SW 1271 (cell line): ENCODE measurements around the gene CLNK.

Experiments used
- DNase-seq, 2 experiments: peaks; one replicate each; lab custom pipeline; 2025; lab: John Stamatoyannopoulos, UW

Gene CLNK, protein sequence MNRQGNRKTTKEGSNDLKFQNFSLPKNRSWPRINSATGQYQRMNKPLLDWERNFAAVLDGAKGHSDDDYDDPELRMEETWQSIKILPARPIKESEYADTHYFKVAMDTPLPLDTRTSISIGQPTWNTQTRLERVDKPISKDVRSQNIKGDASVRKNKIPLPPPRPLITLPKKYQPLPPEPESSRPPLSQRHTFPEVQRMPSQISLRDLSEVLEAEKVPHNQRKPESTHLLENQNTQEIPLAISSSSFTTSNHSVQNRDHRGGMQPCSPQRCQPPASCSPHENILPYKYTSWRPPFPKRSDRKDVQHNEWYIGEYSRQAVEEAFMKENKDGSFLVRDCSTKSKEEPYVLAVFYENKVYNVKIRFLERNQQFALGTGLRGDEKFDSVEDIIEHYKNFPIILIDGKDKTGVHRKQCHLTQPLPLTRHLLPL

DNA sequence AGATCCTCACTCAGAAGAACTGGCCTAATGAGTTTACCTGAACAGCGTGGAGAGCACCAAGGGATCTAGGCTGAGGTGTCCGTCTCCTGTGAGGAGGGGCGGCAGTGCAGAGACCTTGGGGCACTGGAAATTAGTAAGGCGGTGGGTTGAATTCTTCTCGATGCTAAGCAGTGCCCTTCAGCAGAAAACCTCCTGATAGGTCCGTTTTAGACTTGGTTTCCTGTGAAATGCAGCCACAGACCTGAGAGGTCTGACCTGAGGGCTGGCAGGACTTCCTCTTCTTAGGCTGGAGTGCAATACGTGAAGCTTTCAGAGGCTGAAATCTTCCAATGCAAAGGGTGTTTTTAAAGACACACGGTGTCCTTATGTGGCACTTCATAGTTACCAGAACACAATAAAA lies at the start of gene CLNK:
Gene CLNK (minus strand): TSS at position 138 of the 400 bp plus-strand sequence. CDS start 16,899 bp downstream, outside the sequence.
- DNase-seq, result no peak

DNA sequence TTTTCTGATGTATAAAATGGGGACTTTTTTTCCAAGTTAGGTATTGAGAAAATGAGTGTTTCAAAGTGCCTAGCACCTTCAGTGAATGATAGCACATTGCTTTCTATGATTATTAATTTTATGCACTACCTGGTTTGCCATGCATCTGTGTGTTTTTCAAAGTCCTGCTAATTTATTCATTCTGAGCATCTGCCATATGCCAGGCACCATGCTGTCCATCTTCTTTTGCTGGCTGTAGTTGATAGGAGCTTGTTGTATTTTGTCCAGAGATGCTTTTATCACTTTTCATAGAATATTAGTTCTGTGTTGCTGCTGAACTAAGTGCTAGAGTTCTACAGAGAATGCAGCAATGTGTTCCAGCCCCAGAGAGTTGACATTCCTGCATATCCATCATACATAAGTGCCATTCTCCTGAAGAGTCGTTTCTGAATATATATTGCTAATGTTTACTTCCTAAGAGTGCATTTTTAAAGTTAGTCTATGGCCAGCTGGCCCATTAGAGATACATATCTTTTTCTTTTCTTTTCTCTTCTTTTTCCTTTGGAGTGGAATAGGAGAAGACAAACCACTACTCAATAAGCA lies 49.0 kb upstream of the CLNK start:
- DNase-seq, result no peak

DNA sequence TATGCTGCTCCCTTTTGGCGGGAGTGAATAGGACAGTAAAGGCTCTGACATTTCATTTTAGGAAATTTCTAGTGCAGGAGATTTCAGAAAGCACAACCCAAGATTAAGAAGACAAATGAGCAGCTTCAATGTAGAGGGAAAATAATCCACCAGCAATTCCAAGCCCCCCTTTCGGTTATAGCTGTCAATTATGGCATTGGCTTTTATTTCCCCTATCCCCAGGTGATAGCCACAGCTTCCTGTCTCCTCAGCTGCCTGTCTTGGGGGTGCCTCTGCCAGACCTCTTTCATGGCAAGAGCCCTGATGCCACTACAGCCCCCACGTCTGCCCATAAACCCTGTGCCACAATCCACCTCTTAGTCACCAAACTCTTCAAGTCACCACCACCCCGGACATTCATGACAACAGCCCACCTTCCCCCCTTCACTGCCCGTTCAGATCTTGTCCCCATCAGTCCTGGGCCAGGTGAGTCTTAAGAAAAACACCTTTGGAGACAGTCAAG lies 48.4 kb upstream of the CLNK start:
- DNase-seq, result no peak

DNA sequence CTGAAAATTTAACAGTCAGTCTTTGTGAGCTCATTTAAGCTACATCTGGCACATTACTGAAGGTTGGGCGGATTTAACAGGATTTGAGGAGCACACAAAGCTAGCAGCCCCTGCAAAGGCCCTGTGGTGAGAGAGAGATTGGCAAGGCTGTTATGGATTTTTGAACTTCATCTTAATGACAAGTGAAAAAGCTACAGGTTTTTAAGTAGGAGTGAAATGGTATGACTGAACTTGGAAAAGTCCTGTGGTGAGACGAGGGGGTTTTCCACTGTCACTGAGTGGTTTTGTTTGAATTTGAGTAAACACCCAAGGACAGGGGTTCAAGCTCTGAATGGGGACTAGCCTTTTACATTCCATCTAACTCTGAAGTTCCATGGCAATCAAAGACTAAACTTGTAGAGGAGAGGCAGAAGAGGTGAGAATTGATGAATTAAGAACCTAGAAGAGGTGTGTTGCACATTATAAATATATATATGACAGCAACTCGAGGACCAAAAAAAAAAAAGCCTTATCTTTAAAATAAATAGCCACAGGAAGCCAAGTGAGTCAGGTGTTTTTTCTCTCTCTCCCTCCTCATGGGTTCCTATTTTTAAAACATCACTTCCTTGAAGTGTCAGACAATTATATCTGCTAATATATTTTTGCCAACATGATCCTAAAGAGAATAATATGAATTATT lies 47.8 kb upstream of the CLNK start:
- DNase-seq, result no peak

DNA sequence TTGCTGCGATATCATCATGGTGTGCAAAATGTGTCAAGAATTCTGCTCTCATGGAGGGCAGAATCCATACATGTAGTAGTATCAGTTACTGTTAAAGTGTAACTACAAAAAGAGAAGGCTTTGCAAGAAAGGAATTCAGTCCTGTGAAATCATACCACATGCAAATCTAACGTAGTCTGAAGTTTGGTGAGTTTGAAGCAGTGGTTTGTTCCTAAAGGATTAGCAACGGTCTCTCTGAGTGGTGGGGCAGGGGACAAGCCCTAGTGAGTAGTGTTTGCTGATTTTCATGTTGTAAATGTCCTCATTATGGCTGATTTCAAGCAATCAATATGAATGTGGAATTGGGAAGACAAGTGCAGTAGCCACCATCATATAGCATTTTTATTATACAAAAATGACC lies 47.1 kb upstream of the CLNK start:
- DNase-seq, result no peak

DNA sequence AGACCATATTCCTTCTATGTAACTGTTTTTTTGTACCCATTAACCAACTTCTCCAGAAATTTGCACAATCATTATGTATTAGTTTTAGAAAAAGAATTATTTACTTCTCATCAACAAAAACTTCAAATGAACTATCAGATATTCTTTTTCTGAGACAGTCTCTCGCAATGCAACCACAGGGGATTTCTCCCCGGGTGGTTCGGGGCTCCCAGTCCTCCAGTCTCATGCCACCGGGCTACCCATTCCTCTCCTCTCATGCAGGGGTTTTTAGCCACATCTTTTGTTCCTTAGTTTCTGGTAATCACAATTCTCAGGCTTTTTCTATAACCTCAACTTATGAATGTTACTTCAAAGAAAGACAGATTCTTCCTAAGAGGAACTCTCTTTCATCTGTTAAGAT lies 46.6 kb upstream of the CLNK start:
- DNase-seq, result no peak

DNA sequence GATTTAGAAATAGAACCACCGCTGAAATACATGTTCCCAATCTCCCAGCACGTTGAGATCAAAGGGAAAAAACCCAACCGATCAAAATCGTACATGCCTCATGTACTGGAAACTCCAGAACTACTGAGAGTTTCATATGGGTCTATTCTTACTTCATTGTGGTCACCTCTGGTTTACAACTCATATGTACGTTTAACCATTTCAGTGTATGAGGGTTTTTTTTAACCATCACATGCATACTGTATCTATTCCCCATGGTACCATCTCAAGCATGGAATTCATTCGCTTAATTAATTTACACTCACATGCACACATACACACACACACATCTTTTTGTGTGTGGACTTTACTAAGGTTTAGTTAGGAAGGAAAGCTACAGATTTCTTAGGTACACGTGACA lies 46.0 kb upstream of the CLNK start:
- no peak for DNase-seq

DNA sequence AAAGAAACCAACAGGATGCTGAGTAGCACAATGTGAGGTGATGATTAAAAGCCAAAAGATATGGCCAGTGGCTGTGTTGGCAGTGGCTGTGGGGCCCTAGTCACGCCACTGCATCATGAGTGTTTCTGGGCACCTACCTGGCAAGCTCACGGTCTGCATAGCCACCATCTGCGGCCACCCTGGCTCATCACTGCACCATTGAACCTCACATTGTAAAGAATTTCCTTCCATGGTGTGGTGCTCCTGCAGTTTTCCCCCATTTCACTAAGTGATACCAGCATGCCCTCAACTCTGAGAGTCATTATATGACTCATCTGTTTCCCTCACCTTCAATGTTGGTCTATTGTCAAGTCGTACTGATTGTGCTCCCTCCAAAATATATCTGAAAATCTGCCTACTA lies 45.5 kb upstream of the CLNK start:
- no peak for DNase-seq

DNA sequence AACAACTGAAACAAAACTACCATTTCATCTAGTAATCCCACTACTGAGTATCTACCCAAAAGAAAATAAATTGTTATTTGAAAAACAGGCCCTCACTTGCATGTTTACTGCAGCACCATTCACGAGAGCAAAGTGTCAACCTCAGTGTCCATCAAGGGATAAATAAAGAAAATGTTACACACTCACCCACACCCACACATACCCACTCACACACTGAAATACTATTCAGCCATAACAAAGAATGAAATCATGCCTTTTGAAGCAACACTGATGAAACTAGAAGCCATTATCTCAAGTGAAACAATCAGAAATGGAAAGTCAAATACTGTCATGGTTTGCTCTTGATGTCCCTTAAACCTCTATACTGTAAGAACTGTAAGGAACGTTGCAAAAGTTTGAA lies 44.8 kb upstream of the CLNK start:
- no peak for DNase-seq

DNA sequence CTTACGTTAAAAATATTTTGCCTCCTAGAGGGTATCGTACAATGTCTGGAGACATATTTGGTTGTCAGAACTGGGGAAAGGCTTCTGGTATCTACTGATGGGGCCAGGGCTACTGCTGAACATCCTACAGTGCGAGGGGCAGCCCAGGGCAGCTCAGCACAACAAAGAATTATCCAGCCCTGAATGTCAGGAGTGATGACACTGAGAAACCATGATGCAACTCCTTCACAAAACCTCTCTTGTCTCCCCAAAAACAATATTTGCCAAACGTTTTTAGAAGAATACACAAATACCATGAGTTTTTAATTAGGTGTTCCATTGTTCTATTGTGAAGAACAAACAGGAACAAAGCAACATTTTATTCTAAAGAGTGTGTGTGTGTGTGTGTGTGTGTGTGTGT lies 43.4 kb upstream of the CLNK start:
- no peak for DNase-seq

DNA sequence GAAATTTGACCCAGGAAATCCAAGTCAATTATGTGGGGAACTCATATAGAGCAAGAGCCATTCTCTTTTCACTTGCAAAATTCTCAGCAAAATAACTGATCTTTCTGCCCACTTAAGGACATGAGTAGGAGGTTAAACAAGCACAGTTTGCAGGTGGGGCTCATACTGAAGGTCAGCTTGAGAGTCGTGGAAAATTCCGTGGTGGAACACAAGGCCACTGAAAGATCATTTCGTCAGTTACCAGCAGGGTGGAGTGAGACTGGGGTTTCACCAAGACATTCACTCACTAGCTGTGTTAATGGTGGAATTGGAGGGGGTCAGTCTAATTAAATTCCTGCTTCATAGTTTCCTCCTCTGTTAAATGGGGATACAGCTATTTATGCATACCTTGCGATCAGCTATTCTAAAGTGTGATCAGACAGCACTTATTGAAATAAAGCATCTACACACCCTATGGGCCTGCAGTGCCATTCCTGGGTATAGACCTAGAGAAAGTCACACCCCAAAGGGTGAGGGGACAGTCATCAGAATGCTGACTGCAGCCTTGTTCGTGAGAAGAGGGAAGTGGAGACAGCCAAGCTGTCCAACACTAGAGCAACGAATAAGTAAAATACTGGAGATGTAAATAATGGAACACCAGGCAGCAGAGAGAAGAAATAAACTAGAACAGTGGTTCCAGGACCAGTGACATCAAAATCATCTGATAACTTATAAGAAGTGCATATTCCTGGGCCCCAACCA lies 42.7 kb upstream of the CLNK start:
- DNase-seq, result no peak

DNA sequence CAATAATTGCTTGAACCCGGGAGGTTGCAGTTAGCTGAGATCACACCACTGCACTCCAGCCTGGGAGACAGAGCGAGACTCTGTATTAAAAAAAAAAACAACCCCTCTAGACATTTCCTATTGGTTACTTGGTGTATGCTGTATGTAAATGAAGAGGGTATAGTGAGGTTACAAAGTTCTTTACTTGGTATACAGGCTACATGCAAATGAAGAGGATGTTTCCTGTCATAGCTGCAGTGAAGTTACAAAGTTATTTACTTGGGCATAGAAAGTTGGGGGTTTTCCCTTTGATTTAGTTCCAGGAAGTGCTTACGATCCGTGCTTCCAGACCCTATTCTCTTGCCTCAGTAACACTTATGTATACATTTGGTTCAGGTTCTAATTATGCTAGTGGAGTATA lies 38.4 kb upstream of the CLNK start:
- DNase-seq, result no peak

DNA sequence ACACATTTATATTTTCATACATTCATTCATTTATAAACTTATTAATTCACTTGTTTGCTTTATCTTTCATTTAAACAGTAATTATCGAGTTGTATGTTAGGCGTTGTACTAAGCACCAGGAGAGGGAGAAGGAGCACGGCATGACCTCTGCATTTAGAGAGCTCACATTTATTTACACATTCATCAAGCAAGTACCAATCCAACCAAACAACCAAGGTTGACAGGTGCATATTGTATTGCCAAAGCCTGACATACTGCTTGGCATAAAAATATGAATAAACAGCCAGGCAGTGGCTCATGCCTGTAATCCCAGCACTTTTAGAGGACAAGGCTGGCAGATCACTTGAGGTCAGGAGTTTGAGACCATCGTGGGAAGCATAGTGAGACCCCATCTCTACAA lies 37.0 kb upstream of the CLNK start:
- DNase-seq, result no peak

DNA sequence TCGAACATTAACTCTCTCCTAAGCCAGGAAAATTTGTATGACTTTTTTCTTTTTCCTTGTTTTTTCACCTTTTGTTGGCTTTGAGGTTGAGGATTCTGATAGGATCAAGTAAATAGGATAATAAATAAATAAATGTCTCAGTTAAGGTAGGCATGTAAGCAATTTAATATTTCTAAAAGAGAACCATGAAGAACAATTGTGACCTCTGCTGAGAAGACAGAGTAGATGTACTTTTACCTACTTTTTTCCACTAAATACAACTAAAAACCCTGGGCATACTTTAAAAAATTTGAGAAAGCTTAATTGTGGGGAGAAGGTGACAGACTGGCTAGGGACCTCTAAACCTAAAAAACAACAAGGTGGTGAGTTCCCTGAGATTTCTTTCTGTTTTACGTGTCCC lies 31.6 kb upstream of the CLNK start:
- no peak for DNase-seq

DNA sequence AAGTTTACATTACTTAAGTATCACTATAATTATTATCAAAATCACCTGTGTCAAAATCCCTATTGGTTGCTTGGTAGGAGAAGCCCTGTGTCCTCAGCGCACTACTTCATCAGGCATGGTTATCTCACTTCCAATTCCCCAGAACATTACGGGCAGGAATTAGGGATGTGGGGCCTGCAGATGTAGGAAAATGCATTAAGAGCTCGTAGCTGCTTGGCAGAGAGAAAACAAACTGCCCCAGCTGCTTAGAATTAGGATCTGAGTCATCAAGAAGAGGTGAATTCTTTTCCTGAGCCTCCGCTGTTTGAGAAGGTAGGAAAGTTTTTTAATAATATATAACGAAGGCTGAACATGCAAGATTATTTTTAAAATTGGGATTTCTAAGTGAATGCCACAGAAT lies 31.1 kb upstream of the CLNK start:
- no peak for DNase-seq

DNA sequence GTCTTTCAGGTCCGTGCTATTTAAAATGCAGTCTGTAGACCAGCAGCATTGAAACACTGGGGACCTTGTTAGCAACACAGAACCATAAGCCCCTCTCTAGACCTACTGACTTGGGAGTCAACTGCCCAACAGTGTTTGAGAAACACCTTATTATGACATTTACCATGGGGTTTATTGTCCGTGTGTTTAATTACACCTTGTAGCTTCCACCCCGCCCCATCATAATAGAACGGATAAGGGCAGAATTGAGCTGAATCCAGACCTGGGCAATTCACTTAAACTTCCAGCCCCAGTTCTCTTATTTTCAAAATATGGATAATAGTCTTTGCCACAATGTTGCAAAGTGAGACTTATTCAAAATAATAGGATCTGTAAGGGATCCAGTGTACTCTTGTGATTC lies 30.6 kb upstream of the CLNK start:
- DNase-seq, result no peak

DNA sequence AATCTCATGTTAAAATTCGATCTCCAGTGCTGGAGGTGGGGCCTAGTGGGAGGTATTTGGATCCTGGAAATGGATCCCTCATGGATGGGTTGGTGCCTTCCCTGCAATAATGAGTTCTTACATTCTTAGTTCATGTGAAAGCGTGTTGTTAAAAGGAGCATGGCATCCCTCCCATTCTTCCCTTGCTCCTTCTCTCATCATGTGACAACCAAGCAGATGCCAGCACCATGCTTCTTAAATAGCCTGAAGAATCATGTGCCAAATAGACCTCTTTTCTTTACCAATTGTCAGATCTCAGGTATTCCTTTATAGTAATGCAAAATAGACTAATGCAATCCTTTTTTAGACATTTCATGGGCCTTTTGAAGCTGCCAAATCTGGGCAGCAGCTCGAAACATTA lies 29.0 kb upstream of the CLNK start:
- DNase-seq, result no peak

DNA sequence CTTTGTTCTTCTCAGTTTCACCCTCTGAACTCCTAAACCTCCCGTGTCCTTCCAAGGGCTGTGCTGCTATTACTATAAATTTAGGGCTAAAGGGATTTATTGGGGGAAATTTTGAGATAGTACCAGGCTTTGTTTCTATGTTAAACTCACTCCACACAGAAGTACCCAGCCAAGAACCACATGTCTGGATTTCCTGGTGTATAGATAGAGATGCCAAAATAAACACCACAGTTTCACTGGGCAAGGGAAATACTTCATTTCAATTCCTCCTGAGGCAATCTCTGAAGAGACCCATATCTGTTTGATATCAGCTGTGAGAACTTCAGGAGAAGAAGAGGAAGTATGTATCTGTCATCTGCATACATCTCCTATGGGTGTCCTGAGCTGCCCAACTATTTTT lies 21.7 kb upstream of the CLNK start:
- DNase-seq, result no peak

DNA sequence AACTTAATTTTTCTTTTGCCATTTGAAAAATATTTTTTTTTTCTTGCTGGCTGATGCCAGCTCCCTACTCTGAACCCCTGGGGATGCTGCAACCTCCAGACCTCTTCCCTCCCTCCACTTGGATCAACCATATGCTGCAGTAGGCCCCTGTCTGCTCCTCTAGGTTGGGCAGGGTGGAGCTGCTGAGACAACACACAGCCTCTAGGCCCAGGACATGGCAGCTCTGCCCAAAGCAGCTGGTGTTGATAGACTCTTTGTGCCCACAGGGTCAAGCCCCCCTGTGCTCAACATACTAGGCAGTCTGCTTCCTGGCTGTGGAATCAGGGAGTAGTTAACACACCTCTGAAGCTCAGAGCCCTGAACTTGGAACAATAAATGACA lies 19.9 kb upstream of the CLNK start:
- DNase-seq, result no peak

DNA sequence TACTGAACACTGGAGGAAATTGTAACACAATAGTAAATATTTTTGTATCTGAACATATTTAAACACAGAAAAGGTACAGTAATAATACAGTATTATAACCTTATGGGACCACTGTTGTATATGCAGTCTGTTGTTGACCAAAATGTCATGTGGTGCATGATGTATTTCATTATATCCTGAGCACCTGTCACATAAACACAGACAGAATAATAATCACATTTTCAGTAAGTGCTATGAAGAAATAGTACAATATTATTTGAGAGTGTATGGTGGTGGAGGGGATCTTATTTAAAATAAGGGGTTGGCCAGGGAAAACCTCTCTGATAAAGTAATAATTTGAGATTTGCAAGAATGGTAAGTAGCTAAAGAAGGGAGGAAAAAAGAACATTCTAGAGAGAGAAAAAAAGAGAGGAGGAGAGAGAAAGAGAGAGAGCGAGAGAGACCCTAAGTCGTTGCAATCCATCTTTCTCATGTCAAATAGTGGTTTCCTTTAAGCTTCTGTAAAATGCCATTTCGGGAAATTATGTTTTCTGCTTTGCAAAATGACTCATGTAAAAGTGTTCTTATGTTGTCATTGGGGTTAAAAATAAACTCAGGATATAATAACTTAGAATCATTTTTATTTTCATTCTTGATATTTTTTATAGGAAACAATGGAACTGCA lies 19.3 kb upstream of the CLNK start:
- DNase-seq, result no peak

DNA sequence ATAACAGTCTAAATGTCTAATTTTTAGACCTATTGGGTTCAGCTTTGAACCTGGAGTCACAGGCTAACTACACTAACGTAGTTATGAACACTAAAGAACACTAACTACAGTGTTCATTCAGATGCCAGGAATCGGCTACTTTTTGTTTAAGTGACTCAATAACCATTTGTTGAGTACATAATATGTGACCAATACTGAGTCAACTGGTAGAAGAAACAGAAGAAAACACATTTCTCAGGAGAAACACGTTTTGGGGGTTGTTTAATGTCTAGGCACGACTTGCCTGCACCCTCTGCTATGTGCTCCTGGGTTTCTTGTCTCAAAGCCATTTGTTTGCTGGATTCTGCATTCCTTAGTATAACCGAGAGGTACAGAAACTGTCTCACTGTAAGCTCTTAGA lies 18.6 kb upstream of the CLNK start:
- no peak for DNase-seq
